ENCODE measurements around the gene ACD. TPM values are rescaled to one million over a fixed set of nuclear protein-coding genes. Genes with fewer than 3 reads are reported as not detected.

ACD gene
- total RNA-seq, 1 experiment from 2014 or later, result 33.6 TPM

DNA sequence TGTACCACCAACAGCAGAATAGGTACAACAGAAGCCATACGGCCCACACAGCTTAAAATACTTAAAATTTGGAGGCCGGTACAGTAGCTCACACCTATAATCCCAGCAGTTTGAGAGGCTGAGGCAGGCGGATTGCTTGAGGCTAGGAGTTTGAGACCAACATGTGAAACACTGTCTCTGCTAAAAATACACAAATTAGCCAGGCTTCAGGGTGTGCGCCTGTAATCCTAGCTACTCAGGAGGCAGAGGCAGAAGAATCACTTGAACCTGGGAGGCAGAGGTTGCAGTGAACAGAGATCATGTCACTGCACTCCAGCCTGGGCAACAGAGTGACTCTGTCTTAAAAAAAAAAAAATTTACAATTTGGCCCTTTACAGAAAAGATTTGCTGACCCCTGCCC lies 42.1 kb upstream of the ACD start:
- H3K27me3 Mint-ChIP-seq (ENCODE audit: insufficient read depth, unreplicated experiment), result no peaks in the 10 kb centered on the region
- H3K4me1 Mint-ChIP-seq (ENCODE audit: insufficient read depth, unreplicated experiment), result peaks cover 6% of the 10 kb centered on the region
- BruUV-seq (replicated peaks), result no TSS peak
- H3K4me3 Mint-ChIP-seq (ENCODE audit: unreplicated experiment), result no peak overlapping the region
- intact Hi-C loops (cut with micrococcal nuclease), result no loop called here
- no peaks in the 10 kb centered on the region for H3K9me3 Mint-ChIP-seq (ENCODE audit: unreplicated experiment)
- H3K36me3 Mint-ChIP-seq (ENCODE audit: insufficient read depth, unreplicated experiment), result peaks cover 18% of the 10 kb centered on the region
- DNase-seq (ENCODE audit: unreplicated experiment), result no peak
- ChIA-PET CTCF (interaction anchor here (1.0 to 1.7 kb wide), 4 partner anchors 29 to 181 kb away, joined by 3 to 4 read pairs (median 4); no protein-coding TSS in a partner anchor), POLR2A (interaction anchor here (0.8 kb wide), 1 partner anchor 17 kb away, joined by 4 read pairs; the partner anchor contains the start of gene GFOD2)
- H3K27ac Mint-ChIP-seq (ENCODE audit: low read depth, unreplicated experiment), result no peak overlapping the region
- TF ChIP-seq, protein P1, sequence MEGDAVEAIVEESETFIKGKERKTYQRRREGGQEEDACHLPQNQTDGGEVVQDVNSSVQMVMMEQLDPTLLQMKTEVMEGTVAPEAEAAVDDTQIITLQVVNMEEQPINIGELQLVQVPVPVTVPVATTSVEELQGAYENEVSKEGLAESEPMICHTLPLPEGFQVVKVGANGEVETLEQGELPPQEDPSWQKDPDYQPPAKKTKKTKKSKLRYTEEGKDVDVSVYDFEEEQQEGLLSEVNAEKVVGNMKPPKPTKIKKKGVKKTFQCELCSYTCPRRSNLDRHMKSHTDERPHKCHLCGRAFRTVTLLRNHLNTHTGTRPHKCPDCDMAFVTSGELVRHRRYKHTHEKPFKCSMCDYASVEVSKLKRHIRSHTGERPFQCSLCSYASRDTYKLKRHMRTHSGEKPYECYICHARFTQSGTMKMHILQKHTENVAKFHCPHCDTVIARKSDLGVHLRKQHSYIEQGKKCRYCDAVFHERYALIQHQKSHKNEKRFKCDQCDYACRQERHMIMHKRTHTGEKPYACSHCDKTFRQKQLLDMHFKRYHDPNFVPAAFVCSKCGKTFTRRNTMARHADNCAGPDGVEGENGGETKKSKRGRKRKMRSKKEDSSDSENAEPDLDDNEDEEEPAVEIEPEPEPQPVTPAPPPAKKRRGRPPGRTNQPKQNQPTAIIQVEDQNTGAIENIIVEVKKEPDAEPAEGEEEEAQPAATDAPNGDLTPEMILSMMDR (IDR thresholded peaks at IDR 0.05; ENCODE audit: unreplicated experiment), result no peak

DNA sequence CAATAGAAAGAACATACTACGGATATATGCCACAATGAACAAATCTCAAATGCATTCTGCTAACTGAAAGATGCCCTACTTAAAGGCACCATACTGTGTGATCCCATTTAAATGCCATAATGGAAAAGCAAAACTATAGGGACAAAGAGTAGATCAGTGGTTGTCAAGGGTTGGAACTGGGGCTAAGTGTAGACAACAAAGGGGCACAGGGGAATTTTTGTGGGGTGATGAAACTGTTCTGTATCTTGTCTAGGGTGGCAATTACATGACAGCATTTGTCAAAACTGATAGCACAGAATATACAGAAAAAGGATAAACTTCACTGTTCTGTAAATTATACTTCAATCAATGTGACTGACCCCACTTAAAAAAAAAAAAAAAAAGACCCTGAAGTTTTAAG lies 41.4 kb upstream of the ACD start:
- TF ChIP-seq, protein P1 (IDR thresholded peaks at IDR 0.05; ENCODE audit: unreplicated experiment), result no peak
- H3K4me3 Mint-ChIP-seq (ENCODE audit: unreplicated experiment), result no peak overlapping the region
- ChIA-PET CTCF (interaction anchor here (0.6 to 1.5 kb wide), 3 partner anchors 118 to 155 kb away, joined by 3 read pairs; no protein-coding TSS in a partner anchor), POLR2A (no interaction called here)
- DNase-seq (ENCODE audit: unreplicated experiment), result no peak
- no peak overlapping the region for H3K27ac Mint-ChIP-seq (ENCODE audit: low read depth, unreplicated experiment)
- peaks cover 6% of the 10 kb centered on the region for H3K4me1 Mint-ChIP-seq (ENCODE audit: insufficient read depth, unreplicated experiment)
- H3K36me3 Mint-ChIP-seq (ENCODE audit: insufficient read depth, unreplicated experiment), result peaks cover 18% of the 10 kb centered on the region
- intact Hi-C loops (cut with micrococcal nuclease), result no loop called here
- BruUV-seq (replicated peaks), result no TSS peak
- H3K9me3 Mint-ChIP-seq (ENCODE audit: unreplicated experiment), result no peaks in the 10 kb centered on the region
- H3K27me3 Mint-ChIP-seq (ENCODE audit: insufficient read depth, unreplicated experiment), result no peaks in the 10 kb centered on the region

DNA sequence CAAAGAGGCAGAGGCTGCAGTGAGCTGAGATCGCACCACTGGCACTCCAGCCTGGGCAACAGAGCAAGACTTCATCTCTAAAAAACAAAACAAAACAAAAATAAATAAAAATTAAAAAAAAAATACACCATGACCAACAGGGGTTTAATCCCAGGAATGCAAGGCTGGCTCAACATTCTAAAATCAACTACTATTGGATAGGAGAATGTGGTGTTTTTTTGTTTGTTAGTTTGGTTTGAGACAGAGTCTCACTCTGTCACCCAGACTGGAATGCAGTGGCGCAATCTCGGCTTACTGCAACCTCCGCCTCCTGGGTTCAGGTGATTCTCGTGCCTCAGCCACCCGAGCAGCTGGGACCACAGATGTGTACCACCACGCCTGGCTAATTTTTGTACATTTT lies 39.2 kb upstream of the ACD start:
- intact Hi-C loops (cut with micrococcal nuclease), result no loop called here
- ChIA-PET CTCF (no interaction called here), POLR2A (no interaction called here)
- H3K4me1 Mint-ChIP-seq (ENCODE audit: insufficient read depth, unreplicated experiment), result peaks cover 6% of the 10 kb centered on the region
- BruUV-seq (replicated peaks), result no TSS peak
- H3K9me3 Mint-ChIP-seq (ENCODE audit: unreplicated experiment), result no peaks in the 10 kb centered on the region
- no peak overlapping the region for H3K27ac Mint-ChIP-seq (ENCODE audit: low read depth, unreplicated experiment)
- H3K27me3 Mint-ChIP-seq (ENCODE audit: insufficient read depth, unreplicated experiment), result no peaks in the 10 kb centered on the region
- H3K36me3 Mint-ChIP-seq (ENCODE audit: insufficient read depth, unreplicated experiment), result peaks cover 18% of the 10 kb centered on the region
- TF ChIP-seq, protein P1 (IDR thresholded peaks at IDR 0.05; ENCODE audit: unreplicated experiment), result no peak
- DNase-seq (ENCODE audit: unreplicated experiment), result no peak
- no peak overlapping the region for H3K4me3 Mint-ChIP-seq (ENCODE audit: unreplicated experiment)

DNA sequence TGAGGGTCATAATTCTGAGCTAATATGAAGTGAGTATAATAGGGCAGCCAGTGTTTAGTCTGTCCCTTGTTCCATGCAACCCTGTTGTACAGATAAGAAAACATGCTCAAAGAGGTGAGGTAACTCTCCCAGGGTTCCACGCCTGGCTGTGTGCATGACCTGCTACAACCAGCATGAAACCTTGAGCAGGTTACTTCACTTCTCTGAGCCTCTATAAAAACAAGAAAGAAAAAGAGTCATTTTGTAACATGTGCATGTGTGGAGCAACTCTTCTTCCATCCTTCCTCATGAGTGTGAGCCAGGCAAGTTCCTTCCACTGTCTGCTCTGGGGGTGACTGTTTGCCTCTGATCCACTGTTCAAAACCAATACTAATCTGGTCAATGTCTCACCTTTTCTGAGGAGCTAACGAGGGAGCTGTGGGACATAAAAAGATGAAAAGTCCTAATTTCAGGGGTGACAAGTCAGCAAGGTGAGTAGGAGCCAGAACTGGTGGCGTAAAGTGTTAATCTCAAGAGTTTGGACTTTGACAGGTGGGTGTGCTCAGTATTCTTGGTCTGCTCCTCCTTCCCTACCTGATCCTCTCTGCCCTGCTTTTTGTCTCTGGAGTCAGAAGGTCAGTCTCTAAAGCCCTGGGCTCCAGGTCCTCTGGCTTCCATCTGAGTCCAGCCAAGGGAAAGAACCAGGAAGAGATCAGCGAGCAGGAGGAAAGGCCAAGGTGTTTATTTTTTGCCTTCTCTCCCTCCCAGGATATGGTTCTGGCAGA lies 37.5 kb upstream of the ACD start:
- Mint-ChIP-seq H3K4me3 (ENCODE audit: unreplicated experiment) (no peak overlapping the region), H3K27me3 (ENCODE audit: insufficient read depth, unreplicated experiment) (no peaks in the 10 kb centered on the region), H3K4me1 (ENCODE audit: insufficient read depth, unreplicated experiment) (no peaks in the 10 kb centered on the region), H3K36me3 (ENCODE audit: insufficient read depth, unreplicated experiment) (peaks cover 18% of the 10 kb centered on the region), H3K27ac (ENCODE audit: low read depth, unreplicated experiment) (no peak overlapping the region), H3K9me3 (ENCODE audit: unreplicated experiment) (no peaks in the 10 kb centered on the region)
- TF ChIP-seq, protein P1 (IDR thresholded peaks at IDR 0.05; ENCODE audit: unreplicated experiment), result no peak
- ChIA-PET POLR2A (no interaction called here), CTCF (interaction anchor here (1.3 kb wide), 1 partner anchor 8 kb away, joined by 3 read pairs; no protein-coding TSS in a partner anchor)
- no TSS peak for BruUV-seq (replicated peaks)
- no peak for DNase-seq (ENCODE audit: unreplicated experiment)
- intact Hi-C loops (cut with micrococcal nuclease), result no loop called here
